GM23248 (cell line): ENCODE results near the gene MAML2.

ENCODE experiments used
- EZH2 ChIP-seq: fragments of 200-600 bp; sonication (generic); IDR thresholded peaks from 2 replicates; pipeline ENCODE4 v1.6.1; 2018; ENCODE audit warnings: antibody characterized with exemption, mild to moderate bottlenecking; ENCODE audit not compliant: insufficient read depth, poor library complexity, severe bottlenecking
- EZH2phosphoT487 ChIP-seq: fragments of 200-600 bp; sonication (generic); IDR thresholded peaks from 2 replicates; pipeline ENCODE4 v1.6.1; 2018; ENCODE audit warnings: antibody characterized with exemption, moderate library complexity, mild to moderate bottlenecking, low read depth; ENCODE audit not compliant: insufficient read depth

DNA sequence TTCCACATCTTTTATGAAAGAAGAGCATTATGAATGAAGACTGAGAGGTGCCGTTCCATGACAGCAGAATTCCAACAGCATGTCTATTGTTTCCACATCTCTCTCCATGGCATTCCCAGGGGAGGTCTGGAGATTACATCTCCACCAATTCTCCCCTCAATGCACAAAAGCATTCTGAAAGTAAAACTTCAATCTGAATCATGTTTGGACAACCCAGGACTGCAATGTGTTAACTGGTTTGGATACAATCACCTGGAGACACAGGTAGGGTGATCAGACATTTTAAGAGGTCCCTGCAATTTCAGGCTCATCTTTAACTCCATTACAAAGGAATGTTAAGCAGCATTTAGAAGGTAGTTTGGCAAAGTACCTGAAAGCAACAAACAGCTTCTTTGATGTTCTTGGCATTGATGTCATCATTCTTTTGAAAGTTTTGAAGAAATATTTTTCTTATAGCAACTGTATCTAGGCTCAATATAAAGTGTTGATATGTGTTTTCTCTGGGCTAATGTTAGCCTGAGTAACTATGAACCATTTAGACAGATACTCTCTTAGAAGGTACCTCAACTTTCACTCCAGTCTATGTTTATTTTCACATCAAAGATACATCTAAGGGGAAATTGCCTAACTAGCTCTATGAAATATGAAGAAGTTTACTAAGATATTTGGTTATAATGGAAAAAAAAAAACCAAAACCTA is 237.6 kb downstream of the MAML2 start:
- TF ChIP-seq EZH2, result no peak
- TF ChIP-seq EZH2phosphoT487, result no peak
